Peyer's patch (tissue), 4 donors: ENCODE measurements around the gene CEACAM19.

Experiments used
- POLR2A ChIP-seq, 2 donors: fragments of 450-650 bp; IDR thresholded peaks; one replicate each; pipeline ENCODE4 v1.5.1; 2017; ENCODE audit warnings: antibody characterized with exemption in 2 of 2, mild to moderate bottlenecking in 2 of 2, moderate library complexity in 2 of 2
- TF ChIP-seq, protein P1 (sequence below), 6 experiments: fragments of 450-650 bp in 4 of 6; fragments of 200-600 bp in 2 of 6; sonication (generic) in 1 of 6; IDR thresholded peaks; one replicate each; pipeline ENCODE4 v1.5.1; 2017 to 2019; ENCODE audit warnings: antibody characterized with exemption in 6 of 6, mild to moderate bottlenecking in 3 of 6, moderate library complexity in 1 of 6

DNA sequence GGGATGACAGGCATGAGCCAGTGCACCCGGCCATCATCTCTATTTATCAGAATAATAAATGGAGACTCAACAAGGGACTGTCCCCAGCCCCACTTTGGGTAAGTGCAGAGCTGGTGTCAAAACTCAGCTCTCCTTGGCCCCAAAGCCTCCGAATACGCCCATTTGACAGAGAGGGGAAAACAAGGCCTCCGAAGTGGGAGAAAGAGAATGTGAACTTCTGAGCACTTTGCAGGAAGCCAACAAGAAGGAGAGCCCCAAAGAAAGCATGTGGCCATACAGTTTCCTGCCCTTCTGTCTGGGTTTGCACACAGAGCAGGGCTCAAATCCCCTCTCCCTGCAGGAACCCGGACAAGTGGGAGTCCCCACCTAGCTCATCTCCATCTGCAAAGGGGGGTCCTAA is 29.3 kb downstream of the CEACAM19 start:
- TF ChIP-seq, protein P1, sequence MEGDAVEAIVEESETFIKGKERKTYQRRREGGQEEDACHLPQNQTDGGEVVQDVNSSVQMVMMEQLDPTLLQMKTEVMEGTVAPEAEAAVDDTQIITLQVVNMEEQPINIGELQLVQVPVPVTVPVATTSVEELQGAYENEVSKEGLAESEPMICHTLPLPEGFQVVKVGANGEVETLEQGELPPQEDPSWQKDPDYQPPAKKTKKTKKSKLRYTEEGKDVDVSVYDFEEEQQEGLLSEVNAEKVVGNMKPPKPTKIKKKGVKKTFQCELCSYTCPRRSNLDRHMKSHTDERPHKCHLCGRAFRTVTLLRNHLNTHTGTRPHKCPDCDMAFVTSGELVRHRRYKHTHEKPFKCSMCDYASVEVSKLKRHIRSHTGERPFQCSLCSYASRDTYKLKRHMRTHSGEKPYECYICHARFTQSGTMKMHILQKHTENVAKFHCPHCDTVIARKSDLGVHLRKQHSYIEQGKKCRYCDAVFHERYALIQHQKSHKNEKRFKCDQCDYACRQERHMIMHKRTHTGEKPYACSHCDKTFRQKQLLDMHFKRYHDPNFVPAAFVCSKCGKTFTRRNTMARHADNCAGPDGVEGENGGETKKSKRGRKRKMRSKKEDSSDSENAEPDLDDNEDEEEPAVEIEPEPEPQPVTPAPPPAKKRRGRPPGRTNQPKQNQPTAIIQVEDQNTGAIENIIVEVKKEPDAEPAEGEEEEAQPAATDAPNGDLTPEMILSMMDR (IDR thresholded peaks at IDR 0.05), result no peak
- no peak for TF ChIP-seq POLR2A (IDR thresholded peaks at IDR 0.05)
